HepG2 (cell line): ENCODE measurements around the gene SF3A2. TPM values are rescaled to one million over a fixed set of nuclear protein-coding genes. Genes with fewer than 3 reads are reported as not detected.
A peak's percentile ranks its signal among the peaks of the same experiment; 100 is the strongest.

ENCODE experiments used
- ATAC-seq: fragments of 200-7000 bp; cut with Tn5 transposase; 3 replicates; pipeline ENCODE4 v1.9.1; 2020; ENCODE audit warnings: mild to moderate bottlenecking, moderate library complexity
- BruUV-seq: library from RNA; stranded (reverse); fragments of 400-500 nt; replicated peaks from 2 replicates; lab custom pipeline; 2021; lab: Mats Ljungman, UMichigan
- CTCF ChIA-PET: fragments of 300-600 bp; formaldehyde crosslinking; extraction: SDS; loops from one replicate; lab custom pipeline; 2021; ENCODE audit warnings: low total read pairs, inconsistent platforms, low intra/inter-chr PET ratio; lab: Yijun Ruan, JAX
- POLR2A ChIA-PET: fragments of 350-600 bp; sonication (Branson Sonifier 250); formaldehyde crosslinking; loops from one replicate; lab custom pipeline; 2020; ENCODE audit warnings: antibody characterized with exemption, inconsistent platforms; lab: Yijun Ruan, JAX
- DNase-seq: peaks from one replicate; pipeline ENCODE4 v3.0.0-alpha.2; 2015; ENCODE audit warnings: low spot score
- FAIRE-seq: peaks from 3 replicates; lab custom pipeline; 2011; peaks lifted over from hg19 to GRCh38; lab: Jason Lieb, UNC
- H2AFZ ChIP-seq: one replicate; pipeline ENCODE4 v1.6.1; 2011; ENCODE audit warnings: low read length, inconsistent platforms
- H3K27ac ChIP-seq: fragments of 300-600 bp; 3 replicates; pipeline ENCODE4 v1.8.0; 2011; ENCODE audit warnings: mixed run types, mild to moderate bottlenecking, mixed read lengths, low read length, inconsistent platforms; ENCODE audit not compliant: insufficient read depth; ENCODE audit errors: extremely low read length
- H3K27me3 ChIP-seq, 2 experiments: fragments of 200-600 bp in 1 of 2; 2 replicates in 1 of 2; 3 replicates in 1 of 2; pipeline versions ENCODE4 v1.6.0 to v1.8.0; 2011; ENCODE audit warnings: low read length in 2 of 2, mild to moderate bottlenecking in 2 of 2, moderate library complexity in 2 of 2, inconsistent platforms in 1 of 2; ENCODE audit not compliant: insufficient read depth in 2 of 2, control insufficient read depth in 1 of 2
- H3K36me3 ChIP-seq, 2 experiments: fragments of 200-600 bp in 1 of 2; replicated peaks in 1 of 2; 2 replicates in 1 of 2; 3 replicates in 1 of 2; pipeline versions ENCODE4 v1.5.1 to v1.8.0; 2011; ENCODE audit warnings: low read length in 2 of 2, inconsistent platforms in 1 of 2; ENCODE audit not compliant: insufficient read depth in 2 of 2, control insufficient read depth in 1 of 2
- H3K4me1 ChIP-seq: 2 replicates; pipeline ENCODE4 v1.5.1; 2012; ENCODE audit warnings: low read length, inconsistent platforms; ENCODE audit not compliant: insufficient read depth
- H3K4me2 ChIP-seq: 2 replicates; pipeline ENCODE4 v1.6.0; 2011; ENCODE audit warnings: low read depth, low read length, inconsistent platforms
- H3K4me3 ChIP-seq, 3 experiments: fragments of 200-600 bp in 1 of 3; sonication (generic), shearing (Covaris generic) in 1 of 3; replicated peaks in 1 of 3; 2 replicates each; pipeline ENCODE4 v1.5.1; 2011 to 2016; ENCODE audit warnings: low read length in 3 of 3, inconsistent platforms in 2 of 3, low read depth in 2 of 3, mild to moderate bottlenecking in 2 of 3, control low read depth in 1 of 3, mixed read lengths in 1 of 3; ENCODE audit not compliant: insufficient read depth in 1 of 3
- H3K79me2 ChIP-seq: one replicate; pipeline ENCODE4 v1.6.1; 2011; ENCODE audit warnings: low read length, inconsistent platforms; ENCODE audit not compliant: insufficient read depth
- H3K9ac ChIP-seq: 2 replicates; pipeline ENCODE4 v1.6.0; 2011; ENCODE audit warnings: mild to moderate bottlenecking, low read depth, low read length, inconsistent platforms; ENCODE audit not compliant: insufficient read depth
- H3K9me3 ChIP-seq: 2 replicates; pipeline ENCODE4 v1.5.1; 2012; ENCODE audit warnings: mild to moderate bottlenecking, low read length
- H4K20me1 ChIP-seq: 2 replicates; pipeline ENCODE4 v1.6.0; 2011; ENCODE audit warnings: inconsistent platforms, mild to moderate bottlenecking, low read length, moderate library complexity; ENCODE audit not compliant: insufficient read depth
- AGO1 ChIP-seq: fragments of 200-400 bp; formaldehyde crosslinking; IDR thresholded peaks from 2 replicates; pipeline ENCODE4 v1.6.1; 2017; ENCODE audit warnings: mild to moderate bottlenecking, low read depth, low read length, moderate library complexity; ENCODE audit not compliant: poor library complexity, severe bottlenecking
- CSRNP2 ChIP-seq: sonication (generic); formaldehyde crosslinking; conservative IDR thresholded peaks from 2 replicates; pipeline ENCODE4 v1.8.0; 2022; ENCODE audit warnings: low read depth, missing genetic modification reagents
- HNRNPL ChIP-seq: fragments of 200-400 bp; formaldehyde crosslinking; IDR thresholded peaks from 2 replicates; pipeline ENCODE4 v1.6.1; 2017; ENCODE audit warnings: mild to moderate bottlenecking, low read depth, low read length
- HNRNPLL ChIP-seq: fragments of 200-400 bp; formaldehyde crosslinking; IDR thresholded peaks from 2 replicates; pipeline ENCODE4 v1.6.1; 2017; ENCODE audit warnings: mild to moderate bottlenecking, low read depth, low read length; ENCODE audit not compliant: poor library complexity, severe bottlenecking
- HOXA3 ChIP-seq: sonication (generic); formaldehyde crosslinking; IDR thresholded peaks from 2 replicates; pipeline ENCODE4 v1.5.0; 2020; ENCODE audit warnings: missing genetic modification reagents
- KDM2A ChIP-seq: sonication (generic); formaldehyde crosslinking; IDR thresholded peaks from 2 replicates; pipeline ENCODE4 v1.4.0; 2020; ENCODE audit warnings: low read depth, missing genetic modification reagents, borderline replicate concordance
- MYC ChIP-seq: sonication (generic); formaldehyde crosslinking; IDR thresholded peaks from 2 replicates; pipeline ENCODE4 v1.9.0; 2021; ENCODE audit warnings: missing genetic modification reagents, borderline replicate concordance
- NCOA1 ChIP-seq: sonication (generic); formaldehyde crosslinking; IDR thresholded peaks from 2 replicates; pipeline ENCODE4 v1.9.0; 2021; ENCODE audit warnings: missing genetic modification reagents
- NR2C2 ChIP-seq: sonication (generic); formaldehyde crosslinking; IDR thresholded peaks from 2 replicates; pipeline ENCODE4 v1.4.0; 2020; ENCODE audit warnings: missing genetic modification reagents, mild to moderate bottlenecking, moderate library complexity, borderline replicate concordance
- NR2F6 ChIP-seq, 2 experiments: IDR thresholded peaks; 2 replicates each; pipeline ENCODE4 v1.6.1; 2016; ENCODE audit warnings: antibody characterized with exemption in 1 of 2, mild to moderate bottlenecking in 1 of 2
- POLR2G ChIP-seq: fragments of 200-400 bp; formaldehyde crosslinking; IDR thresholded peaks from 2 replicates; pipeline ENCODE4 v1.6.1; 2018; ENCODE audit warnings: mild to moderate bottlenecking, low read depth, low read length, moderate library complexity
- RARA ChIP-seq: IDR thresholded peaks from 2 replicates; pipeline ENCODE4 v1.6.1; 2016; ENCODE audit warnings: missing genetic modification reagents, missing compliant biosample characterization
- RBM22 ChIP-seq: fragments of 200-400 bp; formaldehyde crosslinking; optimal IDR thresholded peaks from 2 replicates; pipeline ENCODE3; 2017; ENCODE audit warnings: mild to moderate bottlenecking, low read length, moderate library complexity
- ZBTB33 ChIP-seq: sonication (generic); formaldehyde crosslinking; IDR thresholded peaks from 2 replicates; pipeline ENCODE4 v1.4.0; 2020; ENCODE audit warnings: missing genetic modification reagents
- ZBTB38 ChIP-seq: sonication (generic); formaldehyde crosslinking; IDR thresholded peaks from 2 replicates; pipeline ENCODE4 v1.5.1; 2020; ENCODE audit warnings: mild to moderate bottlenecking, missing genetic modification reagents
- ZBTB7A ChIP-seq: sonication (generic); formaldehyde crosslinking; IDR thresholded peaks from 2 replicates; pipeline ENCODE4 v1.8.0; 2022; ENCODE audit warnings: mild to moderate bottlenecking, missing genetic modification reagents
- ZC3H13 ChIP-seq: sonication (generic); formaldehyde crosslinking; IDR thresholded peaks from 2 replicates; pipeline ENCODE4 v1.8.1; 2023; ENCODE audit warnings: mild to moderate bottlenecking, missing genetic modification reagents, moderate library complexity
- ZNF878 ChIP-seq: sonication (generic); formaldehyde crosslinking; IDR thresholded peaks from 2 replicates; pipeline ENCODE4 v1.8.1; 2023; ENCODE audit warnings: mild to moderate bottlenecking, missing genetic modification reagents, moderate library complexity
- WGBS: methylation state at CpG from one replicate; pipeline ENCODE4 v1.1.6; 2017; ENCODE audit warnings: low lambda C conversion rate; 5-methylcytosine and 5-hydroxymethylcytosine counted together
- in situ Hi-C: cut with HindIII; loops from 2 replicates; pipeline ENCODE4 v1.10.0; 2017; ENCODE audit warnings: low pct_unique_long_range_greater_than_20kb; ENCODE audit not compliant: extremely low pct_ligation_motif_present
- intact Hi-C: fragments of 100-400 bp; cut with micrococcal nuclease; formaldehyde crosslinking; loops from one replicate; pipeline ENCODE4 v1.10.0; 2022; ENCODE audit not compliant: unreplicated experiment
- polyA plus RNA-seq, 8 experiments: library from polyadenylated mRNA; depleted of rRNA in 3 of 8; stranded (reverse) in 7 of 8; unstranded in 1 of 8; fragments of >200 nt; fragmentation: Illumina TruSeq in 4 of 8; extraction: Trizol in 4 of 8; gene quantifications; 2 replicates each; pipeline versions ENCODE4 v1.2.1 to v1.2.3, GENCODE V29; 2011 to 2016; ENCODE audit warnings: low read depth in 4 of 8, missing spikeins in 1 of 8, mixed read lengths in 1 of 8; ENCODE audit not compliant: insufficient read depth in 1 of 8
- total RNA-seq, 5 experiments: library from RNA; depleted of rRNA; stranded (reverse); fragments of >200 nt; fragmentation: Illumina TruSeq; extraction: Trizol; gene quantifications; 2 replicates each; pipeline ENCODE4 v1.2.3, GENCODE V29; 2016; ENCODE audit warnings: low read depth in 1 of 5

The SF3A2 gene
- total and polyA plus RNA-seq, 2 of the 13 experiments (the other 11 are each of a cell fraction or from before 2014, with no cell fraction given): 8.6 to 8.8 TPM

- in situ Hi-C loops (no loop called here), intact Hi-C loops (no loop called here)
- Histone ChIP-seq H2AFZ (no peak overlapping the region), H4K20me1 (no peaks in the 10 kb centered on the region), H3K79me2 (no peaks in the 10 kb centered on the region), H3K36me3 (peaks cover 15 to 25% of the 10 kb centered on the region in 2 experiments; a peak in 4 of 5 replicates), H3K4me2 (no peak overlapping the region), H3K27me3 (no peaks in the 10 kb centered on the region), H3K9me3 (no peaks in the 10 kb centered on the region), H3K27ac (no peak overlapping the region), H3K9ac (no peak overlapping the region), H3K4me1 (peaks cover 25% of the 10 kb centered on the region), H3K4me3 (no peak overlapping the region)
- FAIRE-seq (no peak), ATAC-seq (peak; percentile 8), DNase-seq (no peak)
- peak; percentile 95 for TF ChIP-seq ZBTB38
- TF ChIP-seq MYC (CRISPR knock-in tag): no peak
- TF ChIP-seq KDM2A: peak; percentile 23; the same call in 1 of the 2 replicates
- TF ChIP-seq NR2C2 (CRISPR knock-in tag): 0 out of 2 replicates have a peak, but pooled peaks have one; percentile 17
- TF ChIP-seq AGO1: peak; percentile 45
- no peak for TF ChIP-seq NR2F6 (IDR thresholded peaks at IDR 0.05)
- 0 out of 2 replicates have a peak, but pooled peaks have one; percentile 37 for TF ChIP-seq NR2F6 (CRISPR knock-in tag; IDR thresholded peaks at IDR 0.05)
- TF ChIP-seq POLR2G: peak; percentile 43; the same call in 1 of the 2 replicates
- TF ChIP-seq NCOA1: no peak
- TF ChIP-seq HNRNPLL: peak; percentile 13
- peak; percentile 98 for TF ChIP-seq ZBTB33 (CRISPR knock-in tag)
- peak; percentile 58 for TF ChIP-seq HOXA3
- peak; percentile 82 for TF ChIP-seq HNRNPL
- TF ChIP-seq ZC3H13 (CRISPR knock-in tag): peak; percentile 36; the same call in 1 of the 2 replicates
- peak; percentile 76 for TF ChIP-seq ZBTB7A (CRISPR knock-in tag)
- no peak for TF ChIP-seq CSRNP2 (CRISPR knock-in tag)
- peak; percentile 19 for TF ChIP-seq RBM22
- TF ChIP-seq ZNF878 (CRISPR knock-in tag): no peak
- peak; percentile 42; the same call in 1 of the 2 replicates for TF ChIP-seq RARA (CRISPR knock-in tag)
- ChIA-PET CTCF (no interaction called here), POLR2A (interaction anchor here (1.2 kb wide), 1 partner anchor 12 kb away, joined by 3 read pairs; no protein-coding TSS in a partner anchor)
- 85% methylated on average over 19 of the region's 43 CpGs for WGBS
- no TSS peak for BruUV-seq
These were observed 13.5 kb downstream of the SF3A2 start for GRCh38 chr19:2249880-2250765.
